Mesendoderm (in vitro differentiated cells): Measurements from ENCODE around the gene ERBIN.
"Not testable (repeated sequence)": the region's sequence is repeated elsewhere in the genome, so short reads cannot be mapped to it uniquely, and the experiment has no call there.

ENCODE experiments used
- DNase-seq: peaks from one replicate; pipeline ENCODE4 v3.0.0; 2013
- H2AK5ac ChIP-seq: 2 replicates; pipeline ENCODE4 v1.6.1; 2013; ENCODE audit warnings: low read length, inconsistent platforms
- H2BK120ac ChIP-seq: 2 replicates; pipeline ENCODE4 v1.6.1; 2013; ENCODE audit warnings: low read depth, mild to moderate bottlenecking, low read length, moderate library complexity, mixed read lengths
- H2BK15ac ChIP-seq: replicated peaks from 2 replicates; pipeline ENCODE4 v1.6.1; 2013; ENCODE audit warnings: low read depth, mild to moderate bottlenecking, moderate library complexity
- H2BK5ac ChIP-seq: 2 replicates; pipeline ENCODE4 v1.6.1; 2013; ENCODE audit warnings: low read length, inconsistent platforms
- H3K18ac ChIP-seq: 2 replicates; pipeline ENCODE4 v1.6.1; 2013; ENCODE audit warnings: mild to moderate bottlenecking, low read length, mixed read lengths
- H3K23ac ChIP-seq: one replicate; pipeline ENCODE4 v1.6.1; 2013; ENCODE audit warnings: low read length
- H3K27ac ChIP-seq: 2 replicates; pipeline ENCODE4 v1.5.1; 2013; ENCODE audit warnings: low read depth, mild to moderate bottlenecking, inconsistent platforms, low read length, moderate library complexity
- H3K27me3 ChIP-seq: 2 replicates; pipeline ENCODE4 v1.6.1; 2013; ENCODE audit warnings: low read length, control low read depth, mild to moderate bottlenecking, inconsistent platforms; ENCODE audit not compliant: insufficient read depth, poor library complexity
- H3K36me3 ChIP-seq: 2 replicates; pipeline ENCODE4 v1.6.1; 2013; ENCODE audit warnings: low read length, inconsistent platforms; ENCODE audit not compliant: control insufficient read depth, insufficient read depth
- H3K4ac ChIP-seq: one replicate; pipeline ENCODE4 v1.6.1; 2013; ENCODE audit warnings: low read depth, mild to moderate bottlenecking, low read length, moderate library complexity
- H3K4me1 ChIP-seq: 2 replicates; pipeline ENCODE4 v1.6.1; 2013; ENCODE audit warnings: low read depth, low read length, inconsistent platforms; ENCODE audit not compliant: control insufficient read depth
- H3K4me2 ChIP-seq: 2 replicates; pipeline ENCODE4 v1.6.1; 2013; ENCODE audit warnings: low read length
- H3K4me3 ChIP-seq: 2 replicates; pipeline ENCODE4 v1.5.1; 2013; ENCODE audit warnings: mild to moderate bottlenecking, low read length
- H3K56ac ChIP-seq: one replicate; pipeline ENCODE4 v1.6.1; 2013; ENCODE audit warnings: low read length
- H3K79me1 ChIP-seq: 2 replicates; pipeline ENCODE4 v1.6.1; 2013; ENCODE audit warnings: low read length, inconsistent platforms
- H3K79me2 ChIP-seq: 2 replicates; pipeline ENCODE4 v1.6.1; 2013; ENCODE audit warnings: mild to moderate bottlenecking, low read length; ENCODE audit not compliant: control insufficient read depth, insufficient read depth
- H3K9ac ChIP-seq: 2 replicates; pipeline ENCODE4 v1.6.1; 2013; ENCODE audit warnings: low read length, inconsistent platforms
- H4K5ac ChIP-seq: one replicate; pipeline ENCODE4 v1.6.1; 2013; ENCODE audit warnings: low read length
- H4K8ac ChIP-seq: one replicate; pipeline ENCODE4 v1.6.1; 2013; ENCODE audit warnings: low read depth, mild to moderate bottlenecking, control low read depth, low read length, moderate library complexity
- WGBS: extraction: QIAGEN DNeasy Blood & Tissue Kit; methylation state at CpG from one replicate; pipeline ENCODE4 v1.1.7; 2013; ENCODE audit warnings: low lambda C conversion rate, missing lambda C conversion rate; ENCODE audit not compliant: insufficient coverage; ENCODE audit errors: extremely low coverage; 5-methylcytosine and 5-hydroxymethylcytosine counted together

ERBIN gene

DNA sequence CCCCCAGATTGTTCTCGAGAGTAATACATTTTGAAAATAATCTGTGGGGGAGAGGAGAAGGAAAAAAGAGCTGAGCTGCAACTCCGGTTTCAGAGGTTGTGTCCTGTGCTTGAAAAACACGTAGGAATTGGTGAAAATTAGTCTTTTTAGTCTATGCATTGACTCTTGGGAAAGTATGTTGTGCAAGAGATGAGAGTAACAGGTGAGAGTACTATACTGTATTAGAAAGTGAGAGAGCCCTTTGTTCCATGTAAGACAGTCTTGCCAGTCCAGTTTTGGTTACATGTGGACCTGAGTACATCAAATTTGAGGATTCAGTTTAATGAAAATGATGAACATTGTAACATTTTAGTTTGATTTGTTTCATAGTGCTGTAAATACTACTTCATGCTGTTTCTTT is 27.8 kb downstream of the ERBIN start:
- peaks cover 12% of the 10 kb centered on the region for H3K79me1 ChIP-seq

GRCh38 chr5:65955746-65956145 is 29.4 kb downstream of the ERBIN start:
- no peak overlapping the region for H3K4me2 ChIP-seq
- no peaks in the 10 kb centered on the region for H3K4me1 ChIP-seq
- no peak overlapping the region for H3K9ac ChIP-seq
- H2AK5ac ChIP-seq: no peak overlapping the region
- H2BK5ac ChIP-seq: no peak overlapping the region
- no peak overlapping the region for H4K5ac ChIP-seq
- WGBS: no CpG with 5 or more reads among the region's 3 CpGs
- H3K4ac ChIP-seq: no peak overlapping the region
- H3K18ac ChIP-seq: no peak overlapping the region
- H2BK120ac ChIP-seq: no peak overlapping the region
- peaks cover 15% of the 10 kb centered on the region for H3K79me1 ChIP-seq
- peaks cover 40% of the 10 kb centered on the region for H3K79me2 ChIP-seq
- H3K56ac ChIP-seq: no peak overlapping the region
- no peak overlapping the region for H3K23ac ChIP-seq
- no peak overlapping the region for H4K8ac ChIP-seq
- H3K27me3 ChIP-seq: no peaks in the 10 kb centered on the region
- H3K36me3 ChIP-seq: no peaks in the 10 kb centered on the region
- no peak overlapping the region for H3K4me3 ChIP-seq
- no peak overlapping the region for H3K27ac ChIP-seq
- DNase-seq: no peak
- no peak overlapping the region for H2BK15ac ChIP-seq

More for the DNA sequence above, 27.8 kb downstream of the ERBIN start:
- Histone ChIP-seq H3K18ac (no peak overlapping the region), H3K4ac (no peak overlapping the region), H2BK15ac (no peak overlapping the region), H3K27ac (no peak overlapping the region), H4K5ac (no peak overlapping the region), H3K56ac (no peak overlapping the region), H2AK5ac (no peak overlapping the region), H3K4me3 (no peak overlapping the region), H3K27me3 (no peaks in the 10 kb centered on the region), H3K36me3 (no peaks in the 10 kb centered on the region), H3K4me1 (no peaks in the 10 kb centered on the region), H3K23ac (no peak overlapping the region), H2BK5ac (no peak overlapping the region), H3K9ac (no peak overlapping the region), H2BK120ac (no peak overlapping the region), H3K79me2 (peaks cover 41% of the 10 kb centered on the region), H3K4me2 (no peak overlapping the region), H4K8ac (no peak overlapping the region)
- no CpG with 5 or more reads among the region's 3 CpGs for WGBS
- DNase-seq: no peak

- not testable (repeated sequence) for H3K56ac ChIP-seq, H2BK120ac ChIP-seq, H3K4me1 ChIP-seq, H4K8ac ChIP-seq, H3K4me3 ChIP-seq, H3K18ac ChIP-seq, H4K5ac ChIP-seq, H2BK15ac ChIP-seq, DNase-seq, H3K9ac ChIP-seq, H3K36me3 ChIP-seq, H3K23ac ChIP-seq, H2AK5ac ChIP-seq, H2BK5ac ChIP-seq, H3K4me2 ChIP-seq, H3K4ac ChIP-seq, H3K27ac ChIP-seq, H3K27me3 ChIP-seq
- peaks cover 41% of the 10 kb centered on the region for H3K79me2 ChIP-seq
- WGBS: no CpG with 5 or more reads among the region's 30 CpGs
- H3K79me1 ChIP-seq: peaks cover 18% of the 10 kb centered on the region
These were observed 31.3 kb downstream of the ERBIN start for GRCh38 chr5:65957703-65958102.

GRCh38 chr5:65961633-65962032 is 35.3 kb downstream of the ERBIN start:
- H3K4me1 ChIP-seq: no peaks in the 10 kb centered on the region
- no peak overlapping the region for H2BK15ac ChIP-seq
- H4K5ac ChIP-seq: no peak overlapping the region
- H3K79me1 ChIP-seq: peaks cover 10% of the 10 kb centered on the region
- no peak overlapping the region for H4K8ac ChIP-seq
- no peak overlapping the region for H2AK5ac ChIP-seq
- no peak overlapping the region for H3K4ac ChIP-seq
- H3K23ac ChIP-seq: no peak overlapping the region
- no peak overlapping the region for H3K27ac ChIP-seq
- no peak overlapping the region for H3K9ac ChIP-seq
- H3K27me3 ChIP-seq: no peaks in the 10 kb centered on the region
- peak; percentile 22 for DNase-seq
- H2BK5ac ChIP-seq: no peak overlapping the region
- no peak overlapping the region for H3K56ac ChIP-seq
- no peak overlapping the region for H2BK120ac ChIP-seq
- H3K18ac ChIP-seq: no peak overlapping the region
- H3K4me2 ChIP-seq: no peak overlapping the region
- no peak overlapping the region for H3K4me3 ChIP-seq
- H3K36me3 ChIP-seq: no peaks in the 10 kb centered on the region
- peaks cover 19% of the 10 kb centered on the region for H3K79me2 ChIP-seq

- Histone ChIP-seq H4K5ac (no peak overlapping the region), H3K79me2 (peaks cover 25% of the 10 kb centered on the region), H2BK5ac (no peak overlapping the region), H3K56ac (no peak overlapping the region), H3K23ac (no peak overlapping the region), H3K4me3 (no peak overlapping the region), H2BK120ac (no peak overlapping the region), H3K4ac (no peak overlapping the region), H3K79me1 (peaks cover 12% of the 10 kb centered on the region), H2BK15ac (no peak overlapping the region), H2AK5ac (no peak overlapping the region), H3K36me3 (no peaks in the 10 kb centered on the region), H3K27me3 (no peaks in the 10 kb centered on the region), H4K8ac (no peak overlapping the region), H3K4me1 (no peaks in the 10 kb centered on the region), H3K4me2 (no peak overlapping the region), H3K18ac (no peak overlapping the region), H3K27ac (no peak overlapping the region), H3K9ac (no peak overlapping the region)
- no peak for DNase-seq
- no CpG with 5 or more reads among the region's 7 CpGs for WGBS
These were observed 41.1 kb downstream of the ERBIN start for GRCh38 chr5:65967288-65968066.
